ENCODE results near the gene CELF6.

The CELF6 gene

DNA sequence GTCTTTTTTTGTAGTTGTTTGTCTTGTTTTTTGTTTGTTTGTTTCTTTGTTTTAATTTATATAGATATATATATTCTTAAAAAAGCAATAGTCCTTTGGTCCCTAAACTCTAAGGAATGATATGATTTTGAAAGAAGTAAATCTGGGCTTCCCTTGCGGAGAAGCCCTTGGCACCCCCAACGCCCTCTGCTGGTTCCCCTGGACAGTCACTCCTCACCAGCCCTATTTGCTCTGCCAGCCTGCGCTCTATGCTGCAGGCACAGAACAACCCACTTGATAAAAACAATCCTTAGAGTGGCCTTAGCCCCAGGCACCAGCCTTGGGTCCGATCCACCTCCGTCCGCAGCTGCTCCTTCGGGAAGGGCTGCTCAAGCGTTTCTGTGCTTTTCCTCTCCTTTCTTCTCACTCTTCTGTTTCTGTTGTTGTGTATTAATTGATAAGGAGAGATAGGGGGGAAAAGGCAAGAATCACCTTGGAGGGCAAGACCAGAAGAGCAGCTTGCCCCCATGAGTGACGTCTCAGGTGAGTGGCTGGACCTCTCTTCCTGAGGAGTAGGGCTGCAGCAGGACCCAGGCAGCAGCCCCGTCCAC, 33.9 kb downstream of the CELF6 start:
- no peaks in the 10 kb centered on the region for H3K36me3 ChIP-seq
- no peak overlapping the region for H3K4me3 ChIP-seq (ENCODE audit: low read depth, low read length)
- peak; percentile 78 for TF ChIP-seq CTCF (IDR thresholded peaks at IDR 0.05; ENCODE audit: low read depth, low read length)
- no peaks in the 10 kb centered on the region for H3K4me1 ChIP-seq
- no peaks in the 10 kb centered on the region for H3K27me3 ChIP-seq
- H3K9me3 ChIP-seq: no peaks in the 10 kb centered on the region
- peak; percentile 68 for DNase-seq

DNA sequence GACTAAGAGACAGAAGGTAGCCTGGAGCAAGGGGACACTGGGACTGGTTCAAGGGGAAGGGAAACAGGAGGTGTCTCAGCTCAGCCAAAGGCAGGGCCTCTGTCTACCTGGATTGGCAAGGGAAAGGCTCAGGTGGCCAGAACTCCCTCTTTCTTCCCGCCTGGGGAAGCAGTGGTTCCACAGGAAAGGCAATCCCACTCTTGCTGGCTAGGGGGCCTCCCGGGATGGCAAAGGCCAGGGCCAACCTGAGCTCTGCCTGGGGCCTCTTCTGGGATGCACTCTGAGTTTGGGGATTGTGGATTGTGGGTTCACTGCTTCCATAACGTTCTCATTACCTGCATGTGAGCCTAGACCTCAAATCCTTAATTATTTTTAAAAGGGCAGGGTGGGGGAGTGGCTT, 34.6 kb downstream of the CELF6 start:
- no peaks in the 10 kb centered on the region for H3K9me3 ChIP-seq
- no peak for DNase-seq
- H3K4me3 ChIP-seq (ENCODE audit: low read depth, low read length): no peak overlapping the region
- no peak for TF ChIP-seq CTCF (IDR thresholded peaks at IDR 0.05; ENCODE audit: low read depth, low read length)
- no peaks in the 10 kb centered on the region for H3K36me3 ChIP-seq
- H3K27me3 ChIP-seq: no peaks in the 10 kb centered on the region
- H3K4me1 ChIP-seq: no peaks in the 10 kb centered on the region

DNA sequence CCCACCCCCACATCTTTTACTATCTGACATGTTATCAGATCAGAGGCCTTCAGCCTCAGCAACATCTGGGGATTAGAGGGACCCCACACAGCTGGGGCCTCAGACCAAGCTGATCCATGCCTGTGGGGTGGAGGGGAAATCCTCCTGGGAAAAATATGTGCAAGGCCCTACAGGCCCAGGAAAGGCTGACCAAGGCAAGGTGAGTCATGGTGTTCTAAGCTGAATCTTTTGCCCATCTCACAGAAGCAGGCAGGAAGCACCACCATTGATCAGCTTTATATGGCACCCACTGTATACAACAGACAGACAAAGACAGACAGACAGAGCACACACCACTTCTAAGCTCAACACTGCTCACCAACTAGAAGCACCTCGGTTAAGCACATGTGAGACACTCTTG, 35.2 kb downstream of the CELF6 start:
- TF ChIP-seq CTCF (IDR thresholded peaks at IDR 0.05; ENCODE audit: low read depth, low read length): no peak
- H3K4me1 ChIP-seq: no peaks in the 10 kb centered on the region
- no peaks in the 10 kb centered on the region for H3K36me3 ChIP-seq
- no peak for DNase-seq
- no peaks in the 10 kb centered on the region for H3K27me3 ChIP-seq
- H3K4me3 ChIP-seq (ENCODE audit: low read depth, low read length): no peak overlapping the region
- no peaks in the 10 kb centered on the region for H3K9me3 ChIP-seq

GRCh38 chr15:72281713-72282112, 38.2 kb downstream of the CELF6 start:
- Histone ChIP-seq H3K4me3 (ENCODE audit: low read depth, low read length) (no peak overlapping the region), H3K27me3 (no peaks in the 10 kb centered on the region), H3K36me3 (no peaks in the 10 kb centered on the region), H3K9me3 (no peaks in the 10 kb centered on the region), H3K4me1 (no peaks in the 10 kb centered on the region)
- DNase-seq: no peak
- TF ChIP-seq CTCF (IDR thresholded peaks at IDR 0.05; ENCODE audit: low read depth, low read length): no peak

- no peak overlapping the region for H3K4me3 ChIP-seq (ENCODE audit: low read depth, low read length)
Observed at GRCh38 chr15:72280751-72281150, 39.2 kb downstream of the CELF6 start.

More at GRCh38 chr15:72280751-72281150, 39.2 kb downstream of the CELF6 start:
- no peak for DNase-seq
- Histone ChIP-seq H3K9me3 (no peaks in the 10 kb centered on the region), H3K36me3 (no peaks in the 10 kb centered on the region), H3K27me3 (no peaks in the 10 kb centered on the region), H3K4me1 (no peaks in the 10 kb centered on the region)
- TF ChIP-seq CTCF (IDR thresholded peaks at IDR 0.05; ENCODE audit: low read depth, low read length): no peak
